Mucosa of stomach (tissue), 1 donor: ENCODE data around the gene SHISA6.
"Not testable (repeated sequence)": the region's sequence is repeated elsewhere in the genome, so short reads cannot be mapped to it uniquely, and the experiment has no call there.

ENCODE experiments used
- H3K27me3 ChIP-seq: one replicate; pipeline ENCODE4 v1.7.0; 2013; ENCODE audit warnings: mild to moderate bottlenecking, low read length; ENCODE audit not compliant: control insufficient read depth, insufficient read depth
- H3K36me3 ChIP-seq: one replicate; pipeline ENCODE4 v1.7.0; 2013; ENCODE audit warnings: low read length; ENCODE audit not compliant: control insufficient read depth, insufficient read depth
- H3K4me1 ChIP-seq: one replicate; pipeline ENCODE4 v1.7.0; 2013; ENCODE audit warnings: mild to moderate bottlenecking, low read length; ENCODE audit not compliant: control insufficient read depth, insufficient read depth
- H3K4me3 ChIP-seq: one replicate; pipeline ENCODE4 v1.7.0; 2013; ENCODE audit warnings: low read length
- H3K9ac ChIP-seq: one replicate; pipeline ENCODE4 v1.7.0; 2013; ENCODE audit warnings: mild to moderate bottlenecking, low read length, moderate library complexity
- H3K9me3 ChIP-seq: one replicate; pipeline ENCODE4 v1.7.0; 2013; ENCODE audit warnings: mild to moderate bottlenecking, low read length, moderate library complexity; ENCODE audit not compliant: control insufficient read depth
- donor health status: Pancreatic carcinoma.

SHISA6 gene

GRCh38 chr17:11308531-11308930 lies 67.5 kb downstream of the SHISA6 start:
- Histone ChIP-seq H3K4me1 (no peaks in the 10 kb centered on the region), H3K9ac (no peak overlapping the region), H3K4me3 (no peak overlapping the region), H3K36me3 (no peaks in the 10 kb centered on the region), H3K9me3 (no peaks in the 10 kb centered on the region), H3K27me3 (no peaks in the 10 kb centered on the region)

- no peak overlapping the region for H3K4me3 ChIP-seq
- no peak overlapping the region for H3K9ac ChIP-seq
- no peaks in the 10 kb centered on the region for H3K27me3 ChIP-seq
- no peaks in the 10 kb centered on the region for H3K9me3 ChIP-seq
- no peaks in the 10 kb centered on the region for H3K36me3 ChIP-seq
- H3K4me1 ChIP-seq = no peaks in the 10 kb centered on the region
Observed at GRCh38 chr17:11309033-11309432, 68.0 kb downstream of the SHISA6 start.

DNA sequence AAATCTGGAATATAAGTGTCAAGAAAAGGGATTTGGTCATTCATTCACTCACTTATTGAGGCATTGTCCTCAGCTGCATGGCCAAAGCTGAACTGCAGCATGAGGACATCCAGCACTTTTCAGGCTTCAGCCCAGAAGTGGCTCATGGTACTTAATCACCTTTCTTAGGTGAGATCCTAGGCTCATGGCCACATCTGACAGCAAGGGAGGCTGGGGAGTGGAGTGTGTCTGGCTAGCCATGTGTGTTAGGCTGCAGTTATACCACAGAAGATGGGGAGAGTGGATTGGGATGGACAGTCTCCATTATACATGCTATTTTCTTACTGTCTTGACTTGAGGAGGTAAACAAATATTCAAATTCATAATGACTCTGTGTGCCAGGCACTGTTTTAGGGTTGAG lies 68.8 kb downstream of the SHISA6 start:
- Histone ChIP-seq H3K9me3 (no peaks in the 10 kb centered on the region), H3K4me3 (no peak overlapping the region)

DNA sequence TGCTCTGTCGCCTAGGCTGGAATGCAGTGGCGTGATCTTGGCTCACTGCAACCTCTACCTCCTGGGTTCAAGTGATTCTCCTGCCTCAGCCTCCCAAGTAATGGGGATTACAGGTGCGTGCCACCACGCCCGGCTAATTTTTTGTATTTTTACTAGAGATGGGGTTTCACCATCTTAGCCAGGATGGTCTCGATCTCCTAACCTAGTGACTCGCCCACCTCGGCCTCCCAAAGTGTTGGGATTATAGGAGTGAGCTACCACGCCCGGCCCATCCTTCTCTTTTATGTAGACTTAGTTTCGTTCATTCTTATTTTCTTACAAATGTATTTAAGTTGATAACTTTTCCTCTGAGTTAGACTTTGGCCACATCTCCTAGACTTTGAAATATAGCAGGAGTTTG lies 75.4 kb downstream of the SHISA6 start:
- not testable (repeated sequence) for H3K36me3 ChIP-seq, H3K9ac ChIP-seq, H3K9me3 ChIP-seq, H3K27me3 ChIP-seq, H3K4me1 ChIP-seq, H3K4me3 ChIP-seq

More for the DNA sequence above, 68.8 kb downstream of the SHISA6 start:
- no peaks in the 10 kb centered on the region for H3K36me3 ChIP-seq
- no peaks in the 10 kb centered on the region for H3K27me3 ChIP-seq
- H3K9ac ChIP-seq = no peak overlapping the region
- H3K4me1 ChIP-seq = no peaks in the 10 kb centered on the region

- Histone ChIP-seq H3K4me1 (no peaks in the 10 kb centered on the region), H3K9ac (no peak overlapping the region), H3K9me3 (no peaks in the 10 kb centered on the region), H3K27me3 (no peaks in the 10 kb centered on the region), H3K4me3 (no peak overlapping the region), H3K36me3 (no peaks in the 10 kb centered on the region)
Observed at GRCh38 chr17:11318207-11318606, 77.2 kb downstream of the SHISA6 start.

- Histone ChIP-seq H3K9ac (no peak overlapping the region), H3K4me1 (no peaks in the 10 kb centered on the region), H3K9me3 (no peaks in the 10 kb centered on the region)
Observed at GRCh38 chr17:11319894-11320293, 78.9 kb downstream of the SHISA6 start.

GRCh38 chr17:11324021-11324420 lies 83.0 kb downstream of the SHISA6 start:
- Histone ChIP-seq H3K9ac (no peak overlapping the region), H3K4me1 (no peaks in the 10 kb centered on the region), H3K36me3 (no peaks in the 10 kb centered on the region), H3K9me3 (no peaks in the 10 kb centered on the region), H3K27me3 (no peaks in the 10 kb centered on the region), H3K4me3 (no peak overlapping the region)

More at GRCh38 chr17:11319894-11320293, 78.9 kb downstream of the SHISA6 start:
- Histone ChIP-seq H3K4me3 (no peak overlapping the region), H3K27me3 (no peaks in the 10 kb centered on the region), H3K36me3 (no peaks in the 10 kb centered on the region)

DNA sequence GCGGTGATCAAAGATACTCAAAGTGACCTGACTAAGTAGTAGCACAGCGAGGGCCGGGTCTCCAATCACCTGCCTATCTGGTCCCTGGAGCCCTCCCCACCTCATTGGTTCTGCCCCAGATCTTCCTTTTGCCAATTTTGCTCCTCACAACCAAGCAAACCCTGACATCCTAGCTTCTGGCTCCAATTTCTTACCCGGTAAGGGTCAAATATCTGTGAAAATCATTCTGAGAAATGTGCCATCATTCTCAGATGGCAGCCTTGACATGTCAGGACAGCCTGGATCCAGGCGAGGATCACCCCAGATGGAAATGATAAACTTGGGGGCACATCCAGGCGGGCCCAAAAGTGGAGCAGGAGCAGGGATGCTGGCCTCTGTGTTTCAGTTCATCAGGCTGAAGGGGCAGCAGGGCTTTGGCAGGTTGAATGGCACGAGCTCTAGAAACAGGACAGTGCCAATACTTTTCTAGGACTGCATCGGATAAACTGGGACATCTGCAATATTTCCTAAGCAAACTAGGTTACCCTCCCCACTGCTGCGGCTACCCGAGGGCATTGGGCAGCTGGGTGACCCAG lies 83.9 kb downstream of the SHISA6 start:
- Histone ChIP-seq H3K27me3 (no peaks in the 10 kb centered on the region), H3K36me3 (no peaks in the 10 kb centered on the region), H3K4me1 (no peaks in the 10 kb centered on the region), H3K9me3 (no peaks in the 10 kb centered on the region), H3K9ac (no peak overlapping the region), H3K4me3 (no peak overlapping the region)

DNA sequence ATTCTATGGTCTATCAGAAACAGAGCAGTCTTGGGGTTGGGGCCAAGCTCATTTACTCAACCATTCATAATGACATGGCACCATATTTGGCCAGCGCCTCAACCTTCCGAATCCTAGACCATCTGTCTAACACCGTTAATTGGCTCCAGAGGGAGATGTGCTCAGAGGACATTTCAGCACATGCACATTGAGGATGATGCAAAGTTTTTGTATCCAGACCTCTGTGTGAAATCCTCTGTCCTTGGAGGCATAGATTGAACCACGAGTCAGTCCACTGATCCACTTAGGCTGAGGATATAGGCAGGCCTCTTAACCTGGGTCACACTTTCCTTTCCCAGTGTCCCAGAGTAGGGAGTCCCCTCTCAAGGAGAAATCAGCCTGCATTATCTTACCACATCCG lies 85.5 kb downstream of the SHISA6 start:
- no peaks in the 10 kb centered on the region for H3K36me3 ChIP-seq
- H3K9me3 ChIP-seq = no peaks in the 10 kb centered on the region
- H3K4me1 ChIP-seq = no peaks in the 10 kb centered on the region
- H3K9ac ChIP-seq = no peak overlapping the region
- H3K27me3 ChIP-seq = no peaks in the 10 kb centered on the region
- no peak overlapping the region for H3K4me3 ChIP-seq

- H3K36me3 ChIP-seq = no peaks in the 10 kb centered on the region
- H3K4me3 ChIP-seq = no peak overlapping the region
- H3K4me1 ChIP-seq = no peaks in the 10 kb centered on the region
- no peaks in the 10 kb centered on the region for H3K27me3 ChIP-seq
- no peaks in the 10 kb centered on the region for H3K9me3 ChIP-seq
- no peak overlapping the region for H3K9ac ChIP-seq
Observed at GRCh38 chr17:11328770-11329169, 87.8 kb downstream of the SHISA6 start.

DNA sequence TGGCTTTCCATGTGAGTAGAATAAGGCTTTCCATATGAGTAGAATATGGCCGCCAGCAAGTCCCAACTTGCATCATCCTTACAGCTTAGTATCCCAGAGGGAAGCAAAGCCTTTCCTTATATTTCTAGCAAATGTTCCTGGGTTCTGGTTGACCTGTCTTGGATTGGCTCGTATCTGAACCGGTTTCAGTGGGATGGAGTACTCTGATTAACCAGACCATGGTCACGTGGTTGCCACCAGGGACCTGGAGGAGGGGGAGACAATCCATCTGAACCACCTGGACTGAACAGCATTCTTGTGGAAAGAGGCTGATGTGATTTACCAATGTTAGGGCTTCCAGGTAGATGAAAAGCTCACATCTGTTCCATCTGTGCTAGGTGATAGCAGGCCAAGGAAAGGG lies 89.0 kb downstream of the SHISA6 start:
- H3K9ac ChIP-seq = no peak overlapping the region
- no peaks in the 10 kb centered on the region for H3K4me1 ChIP-seq
- H3K36me3 ChIP-seq = no peaks in the 10 kb centered on the region
- no peak overlapping the region for H3K4me3 ChIP-seq
- no peaks in the 10 kb centered on the region for H3K27me3 ChIP-seq
- no peaks in the 10 kb centered on the region for H3K9me3 ChIP-seq

DNA sequence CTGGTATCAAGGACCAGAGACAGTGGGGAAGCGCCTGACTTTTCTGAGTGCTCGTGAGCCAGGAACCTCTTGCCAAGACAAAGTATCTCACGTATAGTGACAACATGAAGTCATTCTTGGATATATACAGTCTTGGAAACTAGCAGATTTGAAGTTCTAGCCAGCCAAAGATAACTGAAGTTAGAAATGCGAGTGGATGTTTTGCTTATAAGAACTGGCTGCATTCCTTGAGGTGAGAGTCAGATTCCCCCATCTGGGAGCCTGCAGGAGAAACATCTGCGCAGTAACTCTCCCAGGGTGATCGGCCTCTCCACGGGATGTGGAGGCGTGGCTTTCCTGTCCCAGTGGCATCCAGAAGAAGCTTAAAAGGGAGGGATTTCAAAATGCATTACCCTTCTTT lies 89.8 kb downstream of the SHISA6 start:
- H3K27me3 ChIP-seq = no peaks in the 10 kb centered on the region
- H3K9me3 ChIP-seq = no peaks in the 10 kb centered on the region
- no peak overlapping the region for H3K9ac ChIP-seq
- no peak overlapping the region for H3K4me3 ChIP-seq
- H3K4me1 ChIP-seq = no peaks in the 10 kb centered on the region
- no peaks in the 10 kb centered on the region for H3K36me3 ChIP-seq
